ENCODE data around the gene DNAJB6.

DNAJB6 gene

DNA sequence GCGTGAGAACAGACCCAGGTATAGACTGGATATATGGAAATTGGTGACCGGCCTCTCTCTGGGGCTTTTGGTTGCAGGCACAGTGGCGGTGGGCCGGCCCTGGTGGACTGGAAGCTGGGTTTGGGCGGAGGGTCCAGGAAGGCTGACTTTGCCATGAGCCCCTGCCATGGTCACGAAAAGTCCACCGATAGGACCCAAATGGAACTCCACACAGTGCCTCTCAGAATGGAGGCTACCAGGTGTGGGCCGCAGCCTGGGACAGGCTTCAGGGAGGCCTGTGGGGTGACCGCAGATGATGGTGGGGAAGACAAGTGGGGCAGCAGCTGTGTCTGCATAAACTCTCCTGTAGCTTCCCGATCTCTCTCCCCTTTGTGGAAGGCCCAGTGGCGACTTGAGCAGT lies 123.2 kb downstream of the DNAJB6 start:
- H3K9me3 Mint-ChIP-seq, result no peaks in the 10 kb centered on the region
- no peak overlapping the region for H3K27ac Mint-ChIP-seq
- H3K36me3 Mint-ChIP-seq, result no peaks in the 10 kb centered on the region
- DNase-seq (ENCODE audit: low spot score in 2 of 2), result no peak
- H3K4me3 Mint-ChIP-seq, result no peak overlapping the region
- no peak for ATAC-seq
- peaks cover 7% of the 10 kb centered on the region for H3K4me1 Mint-ChIP-seq

DNA sequence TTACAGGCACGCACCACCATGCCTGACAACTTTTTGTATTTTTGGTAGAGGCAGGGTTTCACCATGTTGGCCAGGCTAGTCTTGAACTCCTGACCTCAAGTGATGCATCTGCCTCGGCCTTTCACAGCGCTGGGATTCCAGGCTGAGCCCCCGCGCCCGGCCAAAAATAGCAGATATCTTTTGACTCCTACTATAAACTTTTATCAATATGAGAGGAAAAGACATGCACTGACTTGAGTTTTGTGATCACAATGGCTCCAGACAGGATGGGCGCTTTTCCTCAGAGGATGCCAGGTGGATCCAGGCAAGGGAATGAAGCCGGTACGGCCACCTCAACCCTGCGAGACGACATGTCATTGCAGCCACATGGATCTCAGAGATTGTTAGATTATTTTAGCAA lies 123.9 kb downstream of the DNAJB6 start:
- Mint-ChIP-seq H3K9me3 (no peaks in the 10 kb centered on the region), H3K4me3 (no peak overlapping the region)

GRCh38 chr7:157461573-157462418 lies 125.0 kb downstream of the DNAJB6 start:
- no peak overlapping the region for H3K4me3 Mint-ChIP-seq
- peaks cover 7% of the 10 kb centered on the region for H3K4me1 Mint-ChIP-seq
- ATAC-seq (no peak), DNase-seq (ENCODE audit: low spot score in 2 of 2) (no peak)
- H3K27ac Mint-ChIP-seq, result no peak overlapping the region
- H3K9me3 Mint-ChIP-seq, result no peaks in the 10 kb centered on the region
- no peaks in the 10 kb centered on the region for H3K36me3 Mint-ChIP-seq

More for the DNA sequence above, 123.9 kb downstream of the DNAJB6 start:
- ATAC-seq, result no peak
- Mint-ChIP-seq H3K27ac (no peak overlapping the region), H3K36me3 (no peaks in the 10 kb centered on the region), H3K4me1 (peaks cover 7% of the 10 kb centered on the region)
- no peak for DNase-seq (ENCODE audit: low spot score in 2 of 2)

GRCh38 chr7:157462419-157462771 lies 125.6 kb downstream of the DNAJB6 start:
- no peak overlapping the region for H3K27ac Mint-ChIP-seq
- H3K9me3 Mint-ChIP-seq, result no peaks in the 10 kb centered on the region

DNA sequence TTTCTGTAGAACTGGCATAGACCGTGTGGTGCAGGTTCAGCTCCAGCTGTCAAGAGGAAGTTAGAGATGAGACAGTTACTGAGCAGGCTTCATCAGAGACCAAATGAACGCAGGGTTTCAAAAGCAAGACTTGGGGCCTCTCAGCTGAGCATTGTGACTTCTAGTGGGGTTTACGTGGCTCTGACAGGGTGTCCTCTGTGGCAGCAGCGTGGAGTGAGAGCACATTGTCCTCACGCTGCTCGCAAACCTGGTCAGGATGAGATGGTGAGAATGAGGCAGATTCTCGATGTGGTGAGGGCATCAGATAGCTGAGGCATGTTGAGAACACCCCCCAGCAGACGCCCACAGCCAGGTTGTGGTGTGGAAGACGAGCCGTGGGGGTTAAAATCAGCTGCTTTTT lies 126.0 kb downstream of the DNAJB6 start:
- H3K4me3 Mint-ChIP-seq, result no peak overlapping the region
- no peak for DNase-seq (ENCODE audit: low spot score in 2 of 2)
- peak; percentile 60 for ATAC-seq
- no peaks in the 10 kb centered on the region for H3K36me3 Mint-ChIP-seq
- peaks cover 7% of the 10 kb centered on the region for H3K4me1 Mint-ChIP-seq
- H3K27ac Mint-ChIP-seq, result no peak overlapping the region
- H3K9me3 Mint-ChIP-seq, result no peaks in the 10 kb centered on the region

More at GRCh38 chr7:157462419-157462771, 125.6 kb downstream of the DNAJB6 start:
- Mint-ChIP-seq H3K4me1 (peaks cover 7% of the 10 kb centered on the region), H3K36me3 (no peaks in the 10 kb centered on the region), H3K4me3 (no peak overlapping the region)
- ATAC-seq, result no peak
- no peak for DNase-seq (ENCODE audit: low spot score in 2 of 2)

GRCh38 chr7:157463245-157463644 lies 126.4 kb downstream of the DNAJB6 start:
- Mint-ChIP-seq H3K9me3 (no peaks in the 10 kb centered on the region), H3K27ac (no peak overlapping the region), H3K36me3 (no peaks in the 10 kb centered on the region), H3K4me3 (no peak overlapping the region), H3K4me1 (peaks cover 7% of the 10 kb centered on the region)
- ATAC-seq (no peak), DNase-seq (ENCODE audit: low spot score in 2 of 2) (no peak)

- DNase-seq (ENCODE audit: low spot score in 2 of 2), result no peak
- no peak for ATAC-seq
- H3K36me3 Mint-ChIP-seq, result no peaks in the 10 kb centered on the region
- H3K9me3 Mint-ChIP-seq, result no peaks in the 10 kb centered on the region
- peaks cover 7% of the 10 kb centered on the region for H3K4me1 Mint-ChIP-seq
- H3K4me3 Mint-ChIP-seq, result no peak overlapping the region
- no peak overlapping the region for H3K27ac Mint-ChIP-seq
Observed at GRCh38 chr7:157464111-157464970, 127.5 kb downstream of the DNAJB6 start.

DNA sequence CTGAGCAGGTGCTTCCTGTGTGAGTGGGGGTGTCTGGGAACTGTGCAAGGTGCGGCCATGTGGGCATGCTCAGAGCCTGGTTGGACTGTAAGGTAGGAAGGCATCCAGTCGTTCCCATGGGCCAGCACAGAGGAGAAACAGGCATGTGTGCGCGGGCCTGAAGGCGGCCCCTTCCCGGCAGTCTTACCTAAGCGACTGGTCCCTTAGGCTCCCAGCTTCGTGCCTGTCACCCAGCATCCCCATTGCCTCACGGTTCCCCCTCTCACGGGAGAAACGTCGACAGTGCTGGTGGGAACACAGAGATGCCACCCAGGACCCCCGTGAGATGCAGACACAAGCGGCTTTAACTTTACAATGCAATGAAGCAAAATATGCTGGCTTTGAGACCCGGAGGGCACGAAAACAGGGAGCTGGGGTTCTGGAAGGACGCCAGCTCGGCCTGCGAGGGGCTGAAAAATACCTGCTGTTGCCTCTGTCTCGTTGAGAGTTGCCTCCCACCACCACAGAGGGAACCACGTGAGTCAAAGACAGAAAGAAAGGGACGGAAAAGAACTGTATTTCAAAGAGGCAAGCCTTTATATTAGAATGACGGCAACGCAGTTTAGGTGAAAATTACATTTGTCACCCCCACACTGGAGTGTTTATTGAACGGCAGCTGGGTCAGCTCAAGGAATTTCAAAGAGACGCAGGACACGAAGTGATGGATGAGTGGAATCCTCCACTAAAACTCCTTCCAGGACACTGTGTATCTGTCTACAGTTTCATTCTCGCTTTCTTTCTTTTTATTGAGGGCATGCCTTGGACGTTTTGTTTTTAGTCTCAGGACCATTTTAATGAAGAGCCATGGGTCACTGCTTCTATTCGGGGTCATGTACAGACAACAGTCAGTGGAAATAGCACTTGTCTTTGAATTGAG lies 128.4 kb downstream of the DNAJB6 start:
- no peak overlapping the region for H3K4me3 Mint-ChIP-seq
- H3K27ac Mint-ChIP-seq, result no peak overlapping the region
- no peaks in the 10 kb centered on the region for H3K9me3 Mint-ChIP-seq
- no peaks in the 10 kb centered on the region for H3K36me3 Mint-ChIP-seq
- H3K4me1 Mint-ChIP-seq, result peaks cover 7% of the 10 kb centered on the region
- no peak for ATAC-seq
- no peak for DNase-seq (ENCODE audit: low spot score in 2 of 2)

DNA sequence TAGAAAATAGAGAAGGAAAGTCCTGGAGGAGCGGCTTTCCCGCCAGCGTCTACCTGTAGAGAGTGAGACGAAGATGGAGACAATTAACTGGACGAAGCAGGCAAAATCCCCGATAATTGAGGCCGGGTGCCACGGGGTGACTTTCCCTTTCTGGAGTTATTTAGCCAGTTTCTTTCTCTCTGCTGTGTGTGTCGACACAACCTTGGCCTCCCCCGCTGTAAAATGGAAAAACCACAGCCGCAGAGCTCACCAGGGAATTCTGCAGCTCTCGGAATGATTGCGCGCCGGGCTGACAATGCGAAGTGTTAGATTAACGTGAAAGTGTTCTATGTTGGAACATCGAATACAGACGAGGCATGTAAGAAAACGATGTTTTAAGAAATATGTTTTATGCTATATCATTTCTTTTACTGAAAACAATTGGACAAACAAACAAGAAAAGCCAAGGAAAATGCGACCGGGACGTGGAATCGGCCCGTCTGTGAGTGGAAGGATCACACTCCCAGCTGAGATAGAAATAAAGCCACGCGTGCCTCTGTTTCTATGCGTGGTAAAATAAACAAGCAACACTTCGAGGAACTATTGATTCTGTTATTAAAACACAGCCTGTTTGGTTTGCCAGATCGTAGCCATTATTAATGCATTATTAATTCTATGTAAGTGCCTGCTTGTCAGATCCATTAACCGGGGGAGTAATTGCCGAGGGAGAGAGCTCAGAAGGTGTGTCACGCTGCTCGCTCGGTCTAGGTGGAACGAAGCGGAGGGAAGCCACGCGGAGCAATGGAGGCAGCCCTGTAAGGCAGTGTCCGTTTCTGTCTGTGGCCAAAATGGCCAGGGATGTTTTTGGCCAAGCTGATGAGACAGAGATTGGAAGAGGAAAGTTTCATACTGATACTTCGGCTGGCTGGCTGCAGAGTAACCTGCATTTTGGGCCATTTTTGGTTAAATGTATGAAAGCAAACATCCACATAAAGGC lies 129.4 kb downstream of the DNAJB6 start:
- Mint-ChIP-seq H3K36me3 (no peaks in the 10 kb centered on the region), H3K4me3 (no peak overlapping the region), H3K9me3 (no peaks in the 10 kb centered on the region), H3K27ac (no peak overlapping the region), H3K4me1 (peaks cover 14% of the 10 kb centered on the region)
- ATAC-seq (no peak), DNase-seq (ENCODE audit: low spot score in 2 of 2) (no peak)

DNA sequence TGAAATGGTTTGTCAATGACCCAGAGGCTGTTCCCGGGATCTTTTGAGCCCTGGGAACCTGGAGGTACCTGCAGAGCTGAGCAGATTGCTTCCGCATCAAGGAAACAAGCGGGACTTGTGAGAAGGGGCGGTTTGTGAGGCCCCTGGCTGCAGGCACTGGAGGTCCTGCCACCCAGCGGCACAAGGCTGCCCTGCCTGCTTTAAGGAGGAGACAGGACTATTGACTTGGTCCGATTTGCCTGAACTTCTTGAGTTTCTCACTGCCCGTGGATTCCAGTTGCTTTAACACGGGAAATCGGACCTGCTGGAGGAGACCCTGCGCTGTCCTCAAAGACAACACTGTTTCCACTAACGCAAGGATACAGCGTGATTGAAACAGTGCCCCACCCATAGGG lies 130.1 kb downstream of the DNAJB6 start:
- Mint-ChIP-seq H3K27ac (no peak overlapping the region), H3K4me1 (peaks cover 21% of the 10 kb centered on the region), H3K36me3 (no peaks in the 10 kb centered on the region), H3K4me3 (no peak overlapping the region), H3K9me3 (no peaks in the 10 kb centered on the region)
- no peak for DNase-seq (ENCODE audit: low spot score in 2 of 2)
- no peak for ATAC-seq

All from stimulated activated effector memory CD8-positive, alpha-beta T cell treated with anti-CD3 and anti-CD28 coated beads, Interleukin-12 subunit alpha, Interleukin-12 subunit beta, amount 100 ng/mL, for 72 hours (primary cell).